GM23338 (cell line): ENCODE results near the gene SEZ6L. TPM values are rescaled to one million over a fixed set of nuclear protein-coding genes. Genes with fewer than 3 reads are reported as not detected.

Experiments
- ATAC-seq: fragments of 200-7000 bp; cut with Tn5 transposase; 3 replicates; pipeline ENCODE4 v1.9.1; 2020
- DNase-seq: peaks from one replicate; pipeline ENCODE4 v3.0.0-alpha.2; 2015; ENCODE audit warnings: low spot score
- H2AFZ ChIP-seq: fragments of 200-600 bp; sonication (generic); 2 replicates; pipeline ENCODE4 v1.8.0; 2016; ENCODE audit warnings: antibody characterized with exemption, mild to moderate bottlenecking, moderate library complexity
- H3F3A ChIP-seq: fragments of 200-600 bp; sonication (generic); replicated peaks from 2 replicates; pipeline ENCODE4 v1.8.0; 2017; ENCODE audit warnings: antibody characterized with exemption, mixed run types, low read depth
- H3K27ac ChIP-seq: fragments of 200-600 bp; sonication (generic); 2 replicates; pipeline ENCODE4 v1.6.1; 2016; ENCODE audit warnings: low read depth
- H3K27me3 ChIP-seq: fragments of 200-600 bp; sonication (generic); 2 replicates; pipeline ENCODE4 v1.8.0; 2016; ENCODE audit warnings: mild to moderate bottlenecking, mixed run types, moderate library complexity; ENCODE audit not compliant: insufficient read depth
- H3K36me3 ChIP-seq: fragments of 200-600 bp; sonication (generic); 2 replicates; pipeline ENCODE4 v1.8.0; 2016; ENCODE audit warnings: mild to moderate bottlenecking; ENCODE audit not compliant: insufficient read depth
- H3K4me1 ChIP-seq: fragments of 200-600 bp; sonication (generic); 2 replicates; pipeline ENCODE4 v1.8.0; 2016; ENCODE audit warnings: mild to moderate bottlenecking, moderate library complexity; ENCODE audit not compliant: insufficient read depth
- H3K4me2 ChIP-seq: fragments of 200-600 bp; sonication (generic); 2 replicates; pipeline ENCODE4 v1.7.1; 2017; ENCODE audit warnings: mixed run types
- H3K4me3 ChIP-seq: fragments of 200-600 bp; sonication (generic); 2 replicates; pipeline ENCODE4 v1.6.1; 2016; ENCODE audit warnings: mixed run types
- H3K79me2 ChIP-seq: fragments of 200-600 bp; sonication (generic); replicated peaks from 2 replicates; pipeline ENCODE4 v1.8.0; 2017; ENCODE audit warnings: mild to moderate bottlenecking; ENCODE audit not compliant: insufficient read depth
- H3K9me2 ChIP-seq: fragments of 200-600 bp; sonication (generic); 2 replicates; pipeline ENCODE4 v1.8.0; 2017; ENCODE audit not compliant: insufficient read depth
- H4K20me1 ChIP-seq: fragments of 200-600 bp; sonication (generic); replicated peaks from 2 replicates; pipeline ENCODE4 v1.8.0; 2017; ENCODE audit warnings: mild to moderate bottlenecking; ENCODE audit not compliant: insufficient read depth
- H3K27ac Mint-ChIP-seq: 2 replicates; pipeline ENCODE4 v1.8.0; 2020; ENCODE audit warnings: inconsistent platforms, mild to moderate bottlenecking, moderate library complexity, mixed read lengths
- H3K27me3 Mint-ChIP-seq: 3 replicates; pipeline ENCODE4 v1.8.0; 2022; ENCODE audit warnings: low read depth, mild to moderate bottlenecking, moderate library complexity, mixed read lengths, inconsistent platforms; ENCODE audit not compliant: insufficient read depth, poor library complexity
- H3K36me3 Mint-ChIP-seq: 3 replicates; pipeline ENCODE4 v1.8.0; 2021; ENCODE audit warnings: low read depth, mild to moderate bottlenecking, inconsistent platforms, moderate library complexity, mixed read lengths
- H3K4me1 Mint-ChIP-seq: 3 replicates; pipeline ENCODE4 v1.8.0; 2020; ENCODE audit warnings: mild to moderate bottlenecking, inconsistent platforms, mixed read lengths
- H3K4me3 Mint-ChIP-seq: 3 replicates; pipeline ENCODE4 v1.8.0; 2021; ENCODE audit warnings: moderate library complexity, mild to moderate bottlenecking, inconsistent platforms, mixed read lengths
- H3K9me3 Mint-ChIP-seq: 3 replicates; pipeline ENCODE4 v1.8.0; 2020; ENCODE audit warnings: moderate library complexity, mild to moderate bottlenecking, inconsistent platforms, mixed read lengths
- CREB1 ChIP-seq: fragments of 250-450 bp; sonication (Bioruptor Pico); IDR thresholded peaks from 2 replicates; pipeline ENCODE4 v1.5.0; 2020; ENCODE audit warnings: low read depth, mild to moderate bottlenecking, moderate library complexity
- EZH2phosphoT487 ChIP-seq: fragments of 200-600 bp; sonication (generic); IDR thresholded peaks from one replicate; pipeline ENCODE4 v1.8.1; 2018; ENCODE audit warnings: antibody characterized with exemption; ENCODE audit not compliant: unreplicated experiment
- JUNB ChIP-seq: IDR thresholded peaks from one replicate; pipeline ENCODE4 v1.6.1; 2016; ENCODE audit warnings: antibody characterized with exemption; ENCODE audit not compliant: unreplicated experiment
- NANOG ChIP-seq: IDR thresholded peaks from 2 replicates; pipeline ENCODE4 v1.6.1; 2016; ENCODE audit warnings: antibody characterized with exemption, borderline replicate concordance
- POLR2AphosphoS5 ChIP-seq: IDR thresholded peaks from 2 replicates; pipeline ENCODE4 v1.6.1; 2016; ENCODE audit warnings: antibody characterized with exemption, low read depth
- REST ChIP-seq: IDR thresholded peaks from one replicate; pipeline ENCODE4 v1.6.1; 2018; ENCODE audit warnings: antibody characterized with exemption; ENCODE audit not compliant: unreplicated experiment
- STAT1 ChIP-seq: IDR thresholded peaks from one replicate; pipeline ENCODE4 v1.6.1; 2016; ENCODE audit warnings: antibody characterized with exemption; ENCODE audit not compliant: unreplicated experiment
- ZNF114 ChIP-seq: fragments of 250-450 bp; sonication (Bioruptor Pico); IDR thresholded peaks from 2 replicates; pipeline ENCODE4 v1.5.0; 2020; ENCODE audit warnings: mild to moderate bottlenecking, moderate library complexity
- ZNF331 ChIP-seq: fragments of 250-450 bp; sonication (Bioruptor Pico); IDR thresholded peaks from 2 replicates; pipeline ENCODE4 v1.5.0; 2020; ENCODE audit warnings: low read depth, mild to moderate bottlenecking, moderate library complexity
- polyA plus RNA-seq: library from polyadenylated mRNA; unstranded; fragments of >200 nt; fragmentation: Nextera tagmentation; extraction: Ambion mirVana; gene quantifications from 2 replicates; pipeline ENCODE4 v1.2.1, GENCODE V29; 2016
- total RNA-seq: library from RNA; depleted of rRNA; stranded (reverse); fragments of >200 nt; shearing (Covaris generic); gene quantifications from 2 replicates; pipeline ENCODE4 v1.2.3, GENCODE V29; 2014
- TF ChIP-seq, protein P1 (sequence below): fragments of 250-450 bp; sonication (Bioruptor Pico); IDR thresholded peaks from 2 replicates; pipeline ENCODE4 v1.5.0; 2020; ENCODE audit warnings: mild to moderate bottlenecking, moderate library complexity
- TF ChIP-seq, protein P2 (sequence below): IDR thresholded peaks from 2 replicates; pipeline ENCODE4 v1.6.1; 2016; ENCODE audit warnings: antibody characterized with exemption
- TF ChIP-seq, protein P3 (sequence below), 2 experiments: fragments of 200-600 bp in 1 of 2; sonication (generic) in 1 of 2; conservative IDR thresholded peaks; 2 replicates each; pipeline versions ENCODE4 v1.5.1 to v1.6.1; 2016 to 2017; ENCODE audit warnings: antibody characterized with exemption in 2 of 2, low read depth in 2 of 2, mild to moderate bottlenecking in 2 of 2, moderate library complexity in 1 of 2

Gene SEZ6L
- total and polyA plus RNA-seq, 2 experiments from 2014 or later, result 0.13 to 0.24 TPM

GRCh38 chr22:26225207-26225606 lies 55.9 kb downstream of the SEZ6L start (continued):
- TF ChIP-seq STAT1, result no peak

GRCh38 chr22:26226538-26227297 lies 57.5 kb downstream of the SEZ6L start:
- ATAC-seq (no peak), DNase-seq (no peak)
- H3K27me3 Mint-ChIP-seq, result peaks cover 1% of the 10 kb centered on the region
- Histone ChIP-seq H3K27ac (no peak overlapping the region), H3K4me3 (no peak overlapping the region), H3K36me3 (no peaks in the 10 kb centered on the region), H3K79me2 (no peaks in the 10 kb centered on the region), H2AFZ (peak overlapping the region; percentile 81), H3F3A (no peaks in the 10 kb centered on the region), H3K9me2 (no peaks in the 10 kb centered on the region), H3K4me1 (no peaks in the 10 kb centered on the region), H4K20me1 (no peaks in the 10 kb centered on the region), H3K4me2 (no peak overlapping the region), H3K27me3 (no peaks in the 10 kb centered on the region)
- H3K36me3 Mint-ChIP-seq, result no peaks in the 10 kb centered on the region
- H3K4me1 Mint-ChIP-seq, result no peaks in the 10 kb centered on the region
- H3K27ac Mint-ChIP-seq, result no peak overlapping the region
- no peak overlapping the region for H3K4me3 Mint-ChIP-seq
- peaks cover 10% of the 10 kb centered on the region; the same call in 2 of the 3 replicates for H3K9me3 Mint-ChIP-seq
- no peak for TF ChIP-seq ZNF114
- no peak for TF ChIP-seq NANOG
- no peak for TF ChIP-seq JUNB
- TF ChIP-seq, protein P1, sequence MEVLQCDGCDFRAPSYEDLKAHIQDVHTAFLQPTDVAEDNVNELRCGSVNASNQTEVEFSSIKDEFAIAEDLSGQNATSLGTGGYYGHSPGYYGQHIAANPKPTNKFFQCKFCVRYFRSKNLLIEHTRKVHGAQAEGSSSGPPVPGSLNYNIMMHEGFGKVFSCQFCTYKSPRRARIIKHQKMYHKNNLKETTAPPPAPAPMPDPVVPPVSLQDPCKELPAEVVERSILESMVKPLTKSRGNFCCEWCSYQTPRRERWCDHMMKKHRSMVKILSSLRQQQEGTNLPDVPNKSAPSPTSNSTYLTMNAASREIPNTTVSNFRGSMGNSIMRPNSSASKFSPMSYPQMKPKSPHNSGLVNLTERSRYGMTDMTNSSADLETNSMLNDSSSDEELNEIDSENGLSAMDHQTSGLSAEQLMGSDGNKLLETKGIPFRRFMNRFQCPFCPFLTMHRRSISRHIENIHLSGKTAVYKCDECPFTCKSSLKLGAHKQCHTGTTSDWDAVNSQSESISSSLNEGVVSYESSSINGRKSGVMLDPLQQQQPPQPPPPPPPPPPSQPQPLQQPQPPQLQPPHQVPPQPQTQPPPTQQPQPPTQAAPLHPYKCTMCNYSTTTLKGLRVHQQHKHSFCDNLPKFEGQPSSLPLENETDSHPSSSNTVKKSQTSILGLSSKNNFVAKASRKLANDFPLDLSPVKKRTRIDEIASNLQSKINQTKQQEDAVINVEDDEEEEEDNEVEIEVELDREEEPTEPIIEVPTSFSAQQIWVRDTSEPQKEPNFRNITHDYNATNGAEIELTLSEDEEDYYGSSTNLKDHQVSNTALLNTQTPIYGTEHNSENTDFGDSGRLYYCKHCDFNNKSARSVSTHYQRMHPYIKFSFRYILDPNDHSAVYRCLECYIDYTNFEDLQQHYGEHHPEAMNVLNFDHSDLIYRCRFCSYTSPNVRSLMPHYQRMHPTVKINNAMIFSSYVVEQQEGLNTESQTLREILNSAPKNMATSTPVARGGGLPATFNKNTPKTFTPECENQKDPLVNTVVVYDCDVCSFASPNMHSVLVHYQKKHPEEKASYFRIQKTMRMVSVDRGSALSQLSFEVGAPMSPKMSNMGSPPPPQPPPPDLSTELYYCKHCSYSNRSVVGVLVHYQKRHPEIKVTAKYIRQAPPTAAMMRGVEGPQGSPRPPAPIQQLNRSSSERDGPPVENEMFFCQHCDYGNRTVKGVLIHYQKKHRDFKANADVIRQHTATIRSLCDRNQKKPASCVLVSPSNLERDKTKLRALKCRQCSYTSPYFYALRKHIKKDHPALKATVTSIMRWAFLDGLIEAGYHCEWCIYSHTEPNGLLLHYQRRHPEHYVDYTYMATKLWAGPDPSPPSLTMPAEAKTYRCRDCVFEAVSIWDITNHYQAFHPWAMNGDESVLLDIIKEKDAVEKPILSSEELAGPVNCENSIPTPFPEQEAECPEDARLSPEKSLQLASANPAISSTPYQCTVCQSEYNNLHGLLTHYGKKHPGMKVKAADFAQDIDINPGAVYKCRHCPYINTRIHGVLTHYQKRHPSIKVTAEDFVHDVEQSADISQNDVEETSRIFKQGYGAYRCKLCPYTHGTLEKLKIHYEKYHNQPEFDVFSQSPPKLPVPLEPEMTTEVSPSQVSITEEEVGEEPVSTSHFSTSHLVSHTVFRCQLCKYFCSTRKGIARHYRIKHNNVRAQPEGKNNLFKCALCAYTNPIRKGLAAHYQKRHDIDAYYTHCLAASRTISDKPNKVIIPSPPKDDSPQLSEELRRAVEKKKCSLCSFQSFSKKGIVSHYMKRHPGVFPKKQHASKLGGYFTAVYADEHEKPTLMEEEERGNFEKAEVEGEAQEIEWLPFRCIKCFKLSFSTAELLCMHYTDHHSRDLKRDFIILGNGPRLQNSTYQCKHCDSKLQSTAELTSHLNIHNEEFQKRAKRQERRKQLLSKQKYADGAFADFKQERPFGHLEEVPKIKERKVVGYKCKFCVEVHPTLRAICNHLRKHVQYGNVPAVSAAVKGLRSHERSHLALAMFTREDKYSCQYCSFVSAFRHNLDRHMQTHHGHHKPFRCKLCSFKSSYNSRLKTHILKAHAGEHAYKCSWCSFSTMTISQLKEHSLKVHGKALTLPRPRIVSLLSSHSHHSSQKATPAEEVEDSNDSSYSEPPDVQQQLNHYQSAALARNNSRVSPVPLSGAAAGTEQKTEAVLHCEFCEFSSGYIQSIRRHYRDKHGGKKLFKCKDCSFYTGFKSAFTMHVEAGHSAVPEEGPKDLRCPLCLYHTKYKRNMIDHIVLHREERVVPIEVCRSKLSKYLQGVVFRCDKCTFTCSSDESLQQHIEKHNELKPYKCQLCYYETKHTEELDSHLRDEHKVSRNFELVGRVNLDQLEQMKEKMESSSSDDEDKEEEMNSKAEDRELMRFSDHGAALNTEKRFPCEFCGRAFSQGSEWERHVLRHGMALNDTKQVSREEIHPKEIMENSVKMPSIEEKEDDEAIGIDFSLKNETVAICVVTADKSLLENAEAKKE (CRISPR knock-in tag), result no peak
- TF ChIP-seq EZH2phosphoT487, result no peak
- TF ChIP-seq POLR2AphosphoS5, result no peak
- no peak for TF ChIP-seq STAT1
- no peak for TF ChIP-seq REST
- TF ChIP-seq ZNF331 (CRISPR knock-in tag), result no peak
- TF ChIP-seq, protein P2, sequence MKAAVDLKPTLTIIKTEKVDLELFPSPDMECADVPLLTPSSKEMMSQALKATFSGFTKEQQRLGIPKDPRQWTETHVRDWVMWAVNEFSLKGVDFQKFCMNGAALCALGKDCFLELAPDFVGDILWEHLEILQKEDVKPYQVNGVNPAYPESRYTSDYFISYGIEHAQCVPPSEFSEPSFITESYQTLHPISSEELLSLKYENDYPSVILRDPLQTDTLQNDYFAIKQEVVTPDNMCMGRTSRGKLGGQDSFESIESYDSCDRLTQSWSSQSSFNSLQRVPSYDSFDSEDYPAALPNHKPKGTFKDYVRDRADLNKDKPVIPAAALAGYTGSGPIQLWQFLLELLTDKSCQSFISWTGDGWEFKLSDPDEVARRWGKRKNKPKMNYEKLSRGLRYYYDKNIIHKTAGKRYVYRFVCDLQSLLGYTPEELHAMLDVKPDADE, result no peak
- TF ChIP-seq, protein P3, sequence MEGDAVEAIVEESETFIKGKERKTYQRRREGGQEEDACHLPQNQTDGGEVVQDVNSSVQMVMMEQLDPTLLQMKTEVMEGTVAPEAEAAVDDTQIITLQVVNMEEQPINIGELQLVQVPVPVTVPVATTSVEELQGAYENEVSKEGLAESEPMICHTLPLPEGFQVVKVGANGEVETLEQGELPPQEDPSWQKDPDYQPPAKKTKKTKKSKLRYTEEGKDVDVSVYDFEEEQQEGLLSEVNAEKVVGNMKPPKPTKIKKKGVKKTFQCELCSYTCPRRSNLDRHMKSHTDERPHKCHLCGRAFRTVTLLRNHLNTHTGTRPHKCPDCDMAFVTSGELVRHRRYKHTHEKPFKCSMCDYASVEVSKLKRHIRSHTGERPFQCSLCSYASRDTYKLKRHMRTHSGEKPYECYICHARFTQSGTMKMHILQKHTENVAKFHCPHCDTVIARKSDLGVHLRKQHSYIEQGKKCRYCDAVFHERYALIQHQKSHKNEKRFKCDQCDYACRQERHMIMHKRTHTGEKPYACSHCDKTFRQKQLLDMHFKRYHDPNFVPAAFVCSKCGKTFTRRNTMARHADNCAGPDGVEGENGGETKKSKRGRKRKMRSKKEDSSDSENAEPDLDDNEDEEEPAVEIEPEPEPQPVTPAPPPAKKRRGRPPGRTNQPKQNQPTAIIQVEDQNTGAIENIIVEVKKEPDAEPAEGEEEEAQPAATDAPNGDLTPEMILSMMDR (conservative IDR thresholded peaks at IDR 0.05; ENCODE audit: low read depth in 2 of 2), result no peak
- no peak for TF ChIP-seq CREB1
